ENCODE results near the gene ERICH6. TPM values are rescaled to one million over a fixed set of nuclear protein-coding genes. Genes with fewer than 3 reads are reported as not detected.

Gene ERICH6
- total and polyA plus RNA-seq, 2 donors (not counting 3 experiments of a cell fraction or from before 2014, with no cell fraction given), result not detected

GRCh38 chr3:150733373-150733935 is 29.7 kb upstream of the ERICH6 start:
- dilution Hi-C loops (cut with MboI; ENCODE audit: extremely low pct_ligation_motif_present, low sequenced_read_pairs) (no loop called here), intact Hi-C loops (cut with micrococcal nuclease) (no loop called here)
- BruUV-seq (replicated peaks), result no TSS peak
- Histone ChIP-seq H3K9me1 (replicated peaks; ENCODE audit: control insufficient read depth, extremely low read depth, insufficient read depth, low read length) (no peaks in the 10 kb centered on the region), H3K36me3 (ENCODE audit: control insufficient read depth in 2 of 2, extremely low read depth in 1 of 2, insufficient read depth in 2 of 2, low read length in 2 of 2) (no peaks in the 10 kb centered on the region), H3K4me2 (ENCODE audit: insufficient read depth, low read length) (no peak overlapping the region), H4K20me1 (replicated peaks; ENCODE audit: control insufficient read depth, extremely low read depth, insufficient read depth, low read length) (no peaks in the 10 kb centered on the region), H3K27ac (ENCODE audit: insufficient read depth, low read depth, low read length) (no peak overlapping the region), H3K4me3 (replicated peaks in 1 of 3; ENCODE audit: insufficient read depth in 1 of 3, low read depth in 1 of 3, low read length in 3 of 3) (no peak overlapping the region), H3K4me1 (ENCODE audit: control insufficient read depth, extremely low read depth, insufficient read depth, low read length) (no peaks in the 10 kb centered on the region), H3K79me2 (ENCODE audit: control insufficient read depth, insufficient read depth, low read length) (no peaks in the 10 kb centered on the region), H2AFZ (ENCODE audit: low read depth, low read length) (no peak overlapping the region), H3K9me3 (replicated peaks; ENCODE audit: control insufficient read depth, insufficient read depth, low read length) (no peaks in the 10 kb centered on the region), H3K9ac (replicated peaks; ENCODE audit: extremely low read depth, insufficient read depth, low read length) (no peak overlapping the region), H3K27me3 (ENCODE audit: control insufficient read depth in 2 of 2, insufficient read depth in 2 of 2, low read length in 2 of 2) (no peaks in the 10 kb centered on the region)
- ChIA-PET CTCF (no interaction called here), POLR2A (no interaction called here)
- FAIRE-seq (no peak), DNase-seq (ENCODE audit: low read depth, low spot score) (no peak)
- TF ChIP-seq CTCF (IDR thresholded peaks at IDR 0.05; ENCODE audit: extremely low read depth in 1 of 2, insufficient read depth in 1 of 2, low read depth in 1 of 2, low read length in 2 of 2) (no peak), MAX (IDR thresholded peaks at IDR 0.05; ENCODE audit: insufficient read depth, insufficient read length) (no peak), GATA2 (IDR thresholded peaks at IDR 0.05; ENCODE audit: insufficient read depth, insufficient read length, low read depth, low read length) (no peak), EZH2 (IDR thresholded peaks at IDR 0.05; ENCODE audit: borderline replicate concordance, low read depth, low read length, severe bottlenecking) (no peak), POLR2AphosphoS5 (IDR thresholded peaks at IDR 0.05; ENCODE audit: insufficient read depth, low read depth, low read length) (no peak)
